NCI-H2171 treated with DMSO at 0.1 percent for 48 hours (cell line): Measurements from ENCODE around the gene NTM.
A peak's percentile ranks its signal among the peaks of the same experiment; 100 is the strongest.

ENCODE experiments used
- DNase-seq: peaks from one replicate; lab custom pipeline; 2025; lab: John Stamatoyannopoulos, UW

NTM gene

DNA sequence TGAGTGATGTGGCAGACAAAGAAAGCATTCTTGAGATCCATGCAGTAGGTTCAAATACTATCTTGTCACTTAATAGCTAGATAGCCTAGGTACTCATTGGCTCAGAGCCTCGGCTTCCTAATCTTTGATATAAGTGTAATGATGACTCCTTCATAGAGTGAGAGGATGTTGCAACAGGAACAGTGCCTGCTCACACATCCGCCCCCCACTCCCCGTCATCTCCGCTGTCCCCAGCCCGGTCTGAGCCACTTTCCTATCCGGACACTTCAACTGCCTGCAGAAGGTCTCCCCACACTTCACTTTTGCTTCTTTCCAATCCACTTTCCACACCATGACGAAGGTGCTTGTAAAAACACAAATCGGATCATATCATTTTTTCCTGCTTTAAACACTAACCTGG lies 128.8 kb downstream of the NTM start:
- no peak for DNase-seq

DNA sequence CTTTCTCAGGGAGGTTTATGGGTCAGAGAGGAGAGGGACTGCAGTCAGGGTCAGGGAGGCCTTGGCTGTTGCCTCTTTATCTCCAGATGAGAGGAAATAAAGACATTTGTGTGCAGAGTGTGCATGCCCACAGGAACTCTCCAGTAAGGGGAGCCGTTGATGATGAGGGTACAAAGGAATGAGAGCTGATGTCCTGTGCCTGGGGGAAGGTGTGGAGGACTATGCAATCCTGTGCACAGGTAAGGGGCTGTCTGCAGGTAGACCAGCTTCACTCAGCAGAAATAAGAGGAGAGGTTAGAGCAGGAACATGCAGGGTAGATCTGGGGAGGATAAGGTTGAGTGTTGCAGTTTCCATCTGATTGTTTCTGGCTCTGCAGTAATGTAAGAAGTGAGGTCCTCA lies 132.6 kb downstream of the NTM start:
- no peak for DNase-seq

DNA sequence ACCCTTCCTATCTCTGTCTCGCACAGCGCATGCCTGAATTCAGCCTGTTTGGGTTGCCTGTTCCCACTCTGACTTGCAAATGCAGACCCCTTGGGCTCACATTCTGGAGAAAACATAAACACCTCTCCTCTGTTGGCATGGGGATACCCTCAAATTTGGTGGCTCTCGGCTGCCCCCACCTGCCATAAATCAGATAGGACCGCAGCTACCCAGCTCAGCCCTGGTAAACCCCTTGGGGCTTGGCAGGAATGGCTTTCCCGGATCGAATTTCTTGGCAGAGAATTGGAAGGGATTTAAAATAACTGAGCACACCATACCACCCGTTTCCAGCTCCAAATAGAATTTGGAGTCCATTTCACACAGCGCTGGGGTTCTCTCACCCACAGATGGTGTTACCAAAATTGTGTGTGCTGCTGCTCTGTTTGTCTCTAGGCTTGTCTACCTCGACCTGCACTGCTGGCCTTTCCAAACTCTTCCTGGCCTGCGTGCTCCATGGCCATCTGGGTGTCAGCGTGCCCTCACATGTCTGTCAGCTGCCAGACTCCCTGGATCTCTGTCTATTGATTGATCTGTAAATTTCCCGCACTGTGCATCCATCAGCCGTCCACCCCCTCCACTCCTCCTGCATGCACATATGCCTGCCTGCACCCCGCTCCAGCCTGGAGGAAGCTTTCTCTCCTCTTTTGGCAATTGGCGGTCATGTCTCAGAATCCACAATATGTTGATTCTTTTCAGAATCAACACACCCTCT lies 134.0 kb downstream of the NTM start:
- DNase-seq = peak; percentile 11

DNA sequence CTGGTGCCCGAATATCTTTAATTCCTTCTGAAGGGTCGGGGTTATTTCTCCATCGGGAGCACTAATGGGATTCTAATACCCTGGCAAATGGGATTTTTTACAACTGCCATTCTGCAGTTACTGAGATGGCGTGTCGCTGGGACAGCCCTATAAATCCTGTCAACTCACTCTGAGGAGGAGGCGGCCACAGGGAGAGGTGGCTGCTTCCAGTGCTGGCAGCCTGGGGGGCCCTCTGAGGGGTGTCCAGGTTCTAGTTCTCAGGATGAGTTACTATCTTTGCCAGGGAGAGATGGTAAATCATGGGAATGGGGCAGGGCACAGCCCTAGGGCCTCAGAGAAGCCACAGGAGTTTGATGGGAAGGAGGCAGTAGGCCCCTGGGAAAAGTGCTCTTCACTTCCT lies 135.9 kb downstream of the NTM start:
- no peak for DNase-seq

DNA sequence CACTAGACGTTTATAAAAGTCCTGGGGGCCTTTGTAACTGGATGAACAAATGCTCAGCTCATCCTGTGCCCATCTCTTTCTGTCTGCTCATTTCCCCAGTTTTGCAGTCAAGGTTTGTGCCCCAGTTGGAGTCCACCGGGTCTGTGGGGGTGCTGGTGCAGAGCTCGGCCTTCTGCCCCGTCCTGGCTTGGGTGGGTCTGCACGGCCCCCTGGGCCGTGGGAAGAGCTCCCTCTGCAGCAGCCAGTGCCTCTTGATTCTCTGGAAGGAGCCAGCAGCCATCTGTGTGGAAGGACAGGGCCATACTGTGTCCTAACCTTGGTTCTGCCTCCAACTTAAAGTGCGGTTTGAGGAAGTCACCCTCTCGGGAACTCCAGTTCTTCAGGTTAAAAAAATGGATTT lies 140.2 kb downstream of the NTM start:
- no peak for DNase-seq

DNA sequence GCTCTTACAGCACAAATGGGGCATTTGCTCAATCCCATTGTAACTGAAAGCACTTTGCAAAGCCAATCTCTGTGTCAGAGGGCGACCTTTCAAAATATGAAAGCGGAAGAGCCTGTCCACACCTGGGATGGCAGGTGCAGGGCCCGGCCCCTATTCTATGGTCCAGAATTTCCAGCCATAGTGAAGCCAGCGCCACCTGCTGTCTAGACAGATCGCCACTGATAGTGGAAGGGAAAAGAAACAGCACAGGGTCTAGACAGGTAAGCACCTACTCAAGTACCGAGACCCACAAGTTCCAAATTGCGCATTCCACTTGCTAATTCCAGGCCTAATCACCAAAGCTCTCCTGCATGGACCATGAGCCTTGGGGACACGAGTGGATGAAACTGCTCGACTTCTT lies 141.4 kb downstream of the NTM start:
- DNase-seq = no peak

DNA sequence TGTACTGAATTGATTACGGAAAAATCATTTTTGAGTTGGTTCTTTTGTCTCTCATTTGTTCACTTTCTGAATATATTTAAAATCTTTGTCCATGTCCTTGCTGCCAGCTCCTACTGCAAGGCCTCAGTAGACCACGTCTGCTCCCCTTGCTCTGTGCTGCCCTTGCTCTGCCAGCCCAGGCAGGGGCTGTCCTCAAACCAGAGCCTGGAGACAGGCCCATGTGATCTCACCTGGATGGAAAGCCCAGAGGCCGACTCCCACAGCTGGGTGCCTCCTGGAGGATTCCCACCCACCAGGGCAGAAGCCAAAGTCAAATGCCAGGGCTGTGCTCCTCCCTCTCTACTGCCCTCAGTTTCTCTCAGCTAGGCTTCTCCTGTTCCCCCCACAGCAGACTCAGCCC lies 141.8 kb downstream of the NTM start:
- no peak for DNase-seq

DNA sequence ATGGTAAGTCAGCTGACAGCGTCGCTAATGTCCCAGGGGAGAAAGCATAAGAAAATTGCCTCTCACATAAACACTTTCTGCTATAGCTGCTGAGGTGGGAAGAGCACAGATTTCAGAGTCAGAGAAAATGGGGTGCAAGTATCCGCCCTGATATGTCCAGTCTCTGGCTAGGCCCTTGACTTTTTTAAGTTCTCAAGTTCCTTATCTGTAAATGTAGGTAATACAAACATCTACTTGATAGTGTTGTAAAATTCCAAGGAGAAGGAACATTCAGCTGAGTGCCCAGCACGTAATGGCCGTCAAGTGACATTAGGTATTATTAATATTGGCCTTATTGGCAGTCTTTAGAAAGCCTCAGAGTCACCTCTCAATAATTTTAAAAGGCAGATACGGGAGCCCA lies 143.6 kb downstream of the NTM start:
- DNase-seq = no peak

DNA sequence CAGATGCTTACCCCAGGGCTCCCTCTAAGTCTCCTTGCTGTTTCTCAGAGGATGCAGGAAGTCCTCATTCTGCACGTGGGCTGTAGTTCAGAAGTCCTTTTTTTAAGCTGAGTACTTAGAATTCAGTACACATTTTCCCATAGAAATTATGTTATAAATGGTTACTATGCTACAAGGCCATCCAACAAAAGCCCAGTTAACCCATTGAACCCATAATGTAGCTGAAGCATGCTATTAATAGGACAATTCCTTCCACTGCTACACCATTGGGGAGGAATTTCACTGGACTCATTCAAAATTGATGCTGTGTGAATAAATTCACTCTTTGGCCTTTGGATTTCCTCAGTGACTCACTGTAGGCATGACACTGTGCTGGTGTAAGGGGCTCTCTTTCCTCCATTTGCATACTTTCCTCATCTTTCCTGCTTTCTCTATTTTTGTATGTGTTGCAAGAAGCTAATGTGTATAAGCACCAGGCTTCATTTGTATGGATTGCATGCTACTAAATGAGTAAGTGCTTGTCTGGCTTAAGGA lies 148.0 kb downstream of the NTM start:
- DNase-seq = no peak

DNA sequence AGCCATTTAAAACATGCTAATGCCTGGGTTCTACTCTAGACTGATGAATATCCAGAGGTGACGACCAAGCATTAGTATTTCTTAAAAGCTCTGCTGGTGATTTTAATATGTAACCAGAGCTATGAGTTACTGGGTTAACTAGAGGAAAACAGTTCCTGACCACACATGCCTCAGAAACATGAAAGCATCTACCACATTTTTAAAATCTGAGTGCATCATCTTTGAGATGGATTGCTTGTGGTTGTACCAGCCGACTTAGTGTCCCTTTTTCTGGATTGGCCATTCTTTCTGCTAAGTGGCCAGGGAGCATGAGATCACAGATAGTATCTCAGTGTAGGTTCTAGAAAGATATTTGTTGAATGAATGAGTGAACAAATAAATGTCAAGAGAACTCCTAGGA lies 152.4 kb downstream of the NTM start:
- DNase-seq = no peak

DNA sequence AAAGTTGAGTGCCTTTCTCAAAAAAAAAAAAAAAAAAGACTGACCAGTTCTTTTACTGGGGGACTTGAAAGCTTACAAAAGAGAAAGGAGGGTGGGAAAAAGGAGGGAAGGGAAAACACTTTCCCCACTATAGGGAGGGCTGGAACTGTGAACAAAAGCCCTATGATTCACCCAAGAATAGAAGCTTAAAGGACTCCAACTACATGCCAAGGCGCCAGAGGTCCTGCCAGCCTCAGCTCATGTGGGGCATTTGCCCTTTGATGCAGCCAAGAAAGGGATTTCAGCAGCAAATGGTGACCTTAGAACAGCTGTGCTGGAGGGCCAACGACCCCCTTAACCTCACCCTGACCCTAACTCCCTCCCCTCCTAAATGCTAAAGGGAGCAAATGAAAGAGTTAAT lies 160.0 kb downstream of the NTM start:
- DNase-seq = no peak

DNA sequence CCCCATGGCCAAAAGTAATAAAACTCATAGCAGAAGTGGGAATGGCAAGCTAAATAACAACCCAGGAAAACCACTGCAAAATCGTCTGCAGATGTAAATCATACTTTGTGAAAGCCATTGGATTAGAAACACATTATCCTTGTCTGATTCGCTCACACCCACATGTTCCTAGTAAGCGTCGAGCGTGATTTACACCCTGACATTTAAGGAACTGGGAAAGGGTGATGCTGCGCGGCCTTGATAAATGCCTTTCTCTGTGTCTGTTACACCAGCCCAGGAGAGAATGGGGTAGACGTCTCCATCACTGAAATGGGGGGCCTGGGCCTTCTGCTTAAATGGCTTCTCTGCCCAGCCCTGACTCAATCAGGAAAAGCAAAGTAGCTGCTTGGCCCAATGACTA lies 162.7 kb downstream of the NTM start:
- no peak for DNase-seq

DNA sequence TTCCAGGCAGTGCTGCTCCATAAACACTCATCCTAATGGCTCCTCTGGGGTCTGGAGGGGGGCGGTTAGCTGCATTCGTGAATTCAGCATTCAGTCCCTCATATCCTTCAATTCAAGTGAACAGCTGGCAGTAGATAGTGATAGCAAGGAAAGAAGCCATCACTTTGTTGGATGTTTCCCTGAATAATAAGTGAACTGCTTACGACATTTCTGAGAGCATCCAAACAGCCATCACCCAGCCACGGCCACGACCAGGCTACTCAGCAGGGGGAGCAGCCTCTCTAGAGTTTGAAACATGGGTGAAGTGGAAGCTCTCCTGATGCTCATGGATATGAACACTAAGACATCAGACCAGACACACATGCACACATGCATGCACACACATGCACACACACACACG lies 163.6 kb downstream of the NTM start:
- DNase-seq = no peak

DNA sequence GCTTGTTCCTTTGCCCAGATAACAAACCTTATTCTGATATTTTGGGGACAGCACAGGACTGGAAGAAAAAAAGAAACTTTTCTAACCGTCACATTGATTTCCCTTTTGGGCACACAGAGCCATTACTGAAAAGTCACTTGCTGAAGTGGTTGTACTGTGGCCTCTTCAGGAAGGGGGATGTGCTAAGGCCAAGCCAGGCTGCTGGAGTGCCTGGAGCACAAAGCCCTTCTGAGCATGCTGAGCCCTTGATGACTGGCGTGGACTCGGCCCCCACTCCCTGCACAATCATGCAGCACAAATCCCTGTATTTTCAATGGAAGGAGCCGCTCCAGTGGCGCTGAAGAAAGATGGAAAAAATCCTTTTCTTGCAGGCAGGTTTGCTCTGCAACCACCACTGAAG lies 164.2 kb downstream of the NTM start:
- DNase-seq = no peak

DNA sequence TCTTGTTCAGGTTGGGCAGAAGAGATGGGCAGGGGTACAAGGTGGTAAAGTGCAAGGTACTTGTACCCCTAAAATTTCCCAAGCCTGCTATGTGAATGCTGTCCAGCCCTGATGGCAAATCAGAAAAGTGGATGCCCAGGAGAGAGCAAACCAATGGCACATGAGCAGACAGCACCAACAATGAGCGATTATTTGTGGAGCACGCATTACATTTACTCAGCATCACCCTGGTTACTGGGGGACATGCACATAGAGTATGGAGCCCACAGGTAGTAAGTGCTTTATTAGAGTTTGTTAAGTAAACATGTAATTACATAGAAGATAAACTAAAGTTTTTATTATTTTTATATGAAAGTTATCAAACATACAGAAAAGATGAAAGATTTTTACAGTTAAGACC lies 165.7 kb downstream of the NTM start:
- no peak for DNase-seq

DNA sequence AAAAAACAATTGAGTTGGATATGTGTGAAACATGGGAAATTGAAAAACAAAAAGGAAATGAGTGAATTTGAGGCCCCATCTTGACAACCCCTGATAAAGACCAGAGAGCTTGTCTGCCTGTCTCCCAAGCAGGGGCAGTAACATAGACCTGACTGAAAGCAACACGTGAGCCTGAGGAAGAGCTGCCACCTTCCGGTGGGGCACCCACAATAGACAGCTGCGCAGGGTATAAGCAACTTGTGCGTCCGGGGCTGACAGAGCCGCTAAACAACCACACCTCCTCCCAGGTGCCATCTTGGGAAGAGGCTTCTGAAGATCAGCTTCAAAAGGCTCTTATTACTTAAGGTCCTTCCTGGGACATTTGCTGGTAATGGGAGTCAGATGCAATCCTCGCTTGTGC lies 166.8 kb downstream of the NTM start:
- no peak for DNase-seq

DNA sequence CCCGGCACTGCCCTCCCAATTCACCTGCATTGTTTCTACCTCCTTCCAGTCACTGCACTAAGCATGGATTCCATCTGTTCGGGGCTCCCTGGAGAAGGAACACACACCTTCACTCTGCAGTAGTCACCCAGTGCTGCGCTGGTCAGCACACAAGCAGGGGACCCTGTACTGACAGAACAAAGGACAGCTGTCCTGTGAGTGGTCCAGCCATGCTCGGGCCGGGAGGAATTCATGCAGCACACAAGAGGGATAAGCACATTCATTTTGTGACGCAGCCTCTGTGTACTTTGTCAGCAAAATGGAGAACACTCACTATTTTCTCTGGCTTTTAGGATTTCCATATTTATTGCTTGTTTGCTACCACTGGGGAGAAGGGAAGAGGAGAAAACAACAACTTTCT lies 167.3 kb downstream of the NTM start:
- DNase-seq = no peak

DNA sequence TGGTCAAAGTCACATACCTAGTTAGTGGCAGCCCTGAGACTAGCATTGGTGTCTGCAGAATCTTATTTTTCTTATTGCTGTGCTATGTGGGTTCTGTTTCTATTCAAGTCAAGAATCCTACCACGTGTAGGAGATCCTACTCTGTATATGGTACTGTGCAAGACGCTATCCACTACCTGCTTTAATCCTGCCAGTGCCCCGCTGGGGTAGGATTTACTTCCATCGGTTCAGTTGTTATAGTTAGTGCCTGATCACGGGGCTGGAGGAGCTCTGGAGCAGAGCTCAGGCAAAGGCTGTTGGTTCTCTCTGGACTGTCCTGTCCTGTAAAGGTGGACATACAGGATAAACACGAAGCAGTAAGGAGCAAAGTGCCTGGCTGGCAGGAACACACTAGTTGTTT lies 167.9 kb downstream of the NTM start:
- DNase-seq = no peak

DNA sequence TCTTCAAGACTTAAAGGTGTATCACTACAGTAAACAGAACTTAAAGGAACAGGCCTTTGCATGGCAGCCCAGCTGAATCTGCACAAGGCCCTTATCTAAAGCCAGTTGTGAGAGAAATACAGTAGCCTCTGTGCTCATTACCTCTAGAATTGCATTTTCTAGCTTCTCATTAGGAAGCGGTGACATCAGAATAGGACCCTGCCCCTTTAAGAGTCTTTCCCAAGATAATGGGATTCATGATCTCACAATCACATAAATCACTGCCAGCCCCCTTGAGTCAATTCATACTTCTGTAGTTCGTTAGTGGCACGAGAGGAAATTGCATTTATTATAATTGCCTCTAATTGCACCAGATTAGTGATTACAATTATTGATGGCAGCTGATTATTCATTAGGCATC lies 170.3 kb downstream of the NTM start:
- DNase-seq = no peak

DNA sequence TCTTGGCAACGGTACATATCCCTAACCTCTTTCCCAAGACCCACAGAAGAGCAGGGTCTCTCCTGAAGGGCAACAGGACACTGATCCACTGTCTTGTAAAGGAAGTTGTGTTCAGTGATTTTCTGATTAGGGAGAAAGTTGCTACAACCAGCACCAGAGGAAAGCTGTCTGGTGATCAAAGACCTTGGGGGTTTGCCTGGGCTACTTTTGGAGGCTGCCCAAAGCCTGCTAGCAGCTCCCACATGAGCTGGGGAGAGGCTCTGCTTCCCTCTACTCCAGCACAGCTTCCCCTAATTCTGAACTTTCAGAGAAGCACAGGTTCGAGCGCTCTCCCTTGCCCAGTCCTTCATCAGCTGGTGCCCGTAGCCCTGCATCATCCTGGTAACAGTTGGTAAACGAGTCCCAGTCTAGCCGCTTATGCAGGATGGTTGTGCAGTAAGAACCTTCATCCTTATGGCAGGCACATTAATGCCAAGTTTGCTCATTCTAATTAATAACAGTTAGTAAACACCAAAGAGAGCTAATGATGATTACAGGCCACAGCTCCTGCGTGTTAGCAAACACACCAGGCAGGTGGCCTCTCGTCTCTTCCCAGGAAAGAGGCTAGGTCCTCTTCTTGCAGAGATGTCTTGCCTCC lies 173.1 kb downstream of the NTM start:
- no peak for DNase-seq

DNA sequence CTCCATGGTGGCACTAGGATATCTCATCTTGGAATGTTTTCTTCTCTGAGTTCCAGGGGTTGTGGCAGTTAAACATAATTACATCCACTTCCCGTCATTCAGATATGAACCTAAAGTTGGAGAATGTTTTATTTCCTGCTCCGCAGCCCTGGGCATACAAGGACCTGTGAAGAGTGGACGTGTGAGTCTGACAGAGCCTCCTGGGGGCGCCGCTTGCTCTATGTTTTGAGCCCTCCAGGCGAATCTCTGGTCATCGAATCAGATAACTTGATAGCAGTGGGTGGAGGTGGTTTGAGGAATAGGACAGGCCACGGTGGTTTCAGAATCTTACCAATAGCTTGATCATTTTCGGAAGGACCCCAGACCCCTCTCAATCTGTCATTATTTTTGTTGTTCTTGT lies 174.2 kb downstream of the NTM start:
- no peak for DNase-seq

DNA sequence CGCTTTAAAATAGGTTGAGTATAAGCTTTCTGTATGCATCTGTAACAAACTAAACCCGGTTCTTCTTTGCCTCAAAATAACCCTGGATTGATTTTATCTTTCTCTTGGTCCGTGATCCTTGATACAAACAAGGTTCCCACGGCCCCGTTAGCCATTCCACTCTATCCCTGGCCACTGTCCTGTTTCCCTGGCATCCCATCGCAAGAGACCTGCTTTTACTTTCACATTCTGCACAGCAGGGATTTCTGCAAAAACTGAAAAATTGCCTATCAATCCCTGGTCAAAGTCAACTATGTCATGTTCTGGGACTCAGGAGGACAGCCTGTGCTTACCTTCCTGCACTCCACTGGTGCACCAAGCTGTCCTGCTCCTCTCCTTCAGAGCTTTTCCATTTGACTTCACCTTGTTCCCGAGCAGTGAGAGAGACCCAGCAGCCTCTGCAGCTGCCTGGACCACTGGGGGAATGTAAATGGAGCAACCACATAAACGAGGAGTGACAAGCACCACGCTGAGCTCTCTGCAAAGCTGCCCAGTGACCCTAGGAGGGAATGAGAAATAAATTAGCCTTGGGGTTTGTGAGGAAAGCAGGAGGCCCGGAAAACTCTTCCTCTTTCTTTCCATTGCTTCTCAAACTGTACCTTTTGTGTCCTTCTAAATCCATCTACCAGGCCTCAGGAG lies 175.9 kb downstream of the NTM start:
- DNase-seq = no peak

DNA sequence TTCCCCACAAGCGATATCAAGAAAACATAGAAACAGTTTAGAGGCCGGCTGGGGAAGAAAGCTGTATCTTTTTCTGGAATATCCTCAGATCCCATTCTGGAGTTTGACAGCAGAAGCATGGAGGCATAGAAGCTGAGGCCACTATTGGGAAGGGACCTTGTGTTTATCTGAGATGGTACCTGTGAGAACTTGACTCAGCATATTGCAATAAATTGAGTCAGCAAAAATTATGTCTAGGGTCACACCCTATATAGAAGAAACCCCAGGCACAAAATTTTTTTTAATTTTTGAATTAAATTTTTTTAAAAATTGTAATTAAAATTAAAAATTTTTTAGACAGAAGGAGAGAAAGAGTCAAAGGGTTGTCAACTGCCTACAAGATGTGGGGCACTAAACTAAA lies 178.7 kb downstream of the NTM start:
- no peak for DNase-seq
